CD4-positive, alpha-beta T cell treated with Interleukin-17A for 4 hours (primary cell): ENCODE measurements around the gene LDLRAP1.

Experiments
- DNase-seq: peaks from one replicate; pipeline ENCODE4 v3.0.0-alpha.2; 2020; ENCODE audit warnings: mixed read lengths

The LDLRAP1 gene

GRCh38 chr1:25544243-25544764 lies 898 bp downstream of the LDLRAP1 start:
- peak; percentile 53 for DNase-seq

- DNase-seq, result no peak
Measured at GRCh38 chr1:25544819-25545218, 1.4 kb downstream of the LDLRAP1 start.

DNA sequence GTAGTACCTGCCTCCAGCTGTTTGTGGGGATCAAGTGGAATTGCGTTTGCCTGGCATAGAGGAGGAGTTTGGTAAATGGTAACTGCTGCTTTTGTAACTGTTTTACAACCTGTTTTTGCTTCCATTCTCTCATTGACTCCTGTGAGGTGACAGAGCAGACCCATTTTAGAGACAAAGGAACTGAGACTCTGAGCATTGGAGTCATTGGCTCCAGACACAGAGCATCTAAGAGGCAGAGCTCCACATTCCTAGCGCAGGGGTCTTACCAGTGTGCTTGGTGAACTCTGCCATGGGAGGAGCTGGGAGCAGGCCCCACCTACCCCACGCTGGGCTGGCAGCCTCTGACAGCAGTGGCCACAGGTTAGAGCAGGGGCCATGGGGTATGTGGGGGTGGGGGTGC lies 2.4 kb downstream of the LDLRAP1 start:
- no peak for DNase-seq

DNA sequence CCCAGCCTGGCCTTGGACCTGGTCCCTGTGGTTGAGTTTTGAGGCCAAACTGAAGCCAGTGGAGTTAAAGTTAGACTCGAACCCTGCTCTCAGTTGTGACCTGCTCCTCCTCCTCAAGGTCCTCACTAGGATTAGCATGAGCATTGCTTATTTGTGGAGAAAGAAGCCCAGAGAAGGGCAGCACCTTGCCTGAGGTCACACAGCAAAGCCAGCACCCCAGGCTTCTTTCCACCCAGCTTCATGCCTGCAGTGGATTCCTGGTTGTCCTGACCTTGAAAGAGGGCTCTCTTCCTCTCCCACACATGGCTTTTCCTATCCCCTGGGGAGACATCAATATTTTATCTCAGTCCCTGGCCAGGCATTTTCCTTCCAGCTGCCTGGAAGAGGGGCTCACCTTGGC lies 2.8 kb downstream of the LDLRAP1 start:
- DNase-seq, result no peak

DNA sequence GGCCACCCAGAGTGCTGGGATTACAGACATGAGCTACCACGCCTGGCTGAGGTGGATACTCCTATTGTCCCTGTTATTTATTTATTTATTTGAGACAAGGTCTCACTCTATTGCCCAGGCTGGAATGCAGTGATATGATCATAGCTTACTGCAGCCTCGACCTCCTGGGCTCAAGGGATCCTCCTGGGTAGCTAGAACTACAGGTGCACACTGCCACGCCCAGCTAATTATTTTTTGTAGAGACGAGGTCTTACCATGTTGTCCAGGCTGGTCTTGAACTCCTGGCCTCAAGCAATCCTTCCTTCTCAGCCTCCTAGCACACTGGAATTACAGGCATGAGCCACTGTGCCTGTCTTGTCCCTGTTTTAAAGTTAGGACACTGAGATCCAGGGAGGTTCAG lies 5.2 kb downstream of the LDLRAP1 start:
- DNase-seq, result no peak

- DNase-seq, result peak; percentile 87
Measured at GRCh38 chr1:25549273-25550154, 6.1 kb downstream of the LDLRAP1 start.

DNA sequence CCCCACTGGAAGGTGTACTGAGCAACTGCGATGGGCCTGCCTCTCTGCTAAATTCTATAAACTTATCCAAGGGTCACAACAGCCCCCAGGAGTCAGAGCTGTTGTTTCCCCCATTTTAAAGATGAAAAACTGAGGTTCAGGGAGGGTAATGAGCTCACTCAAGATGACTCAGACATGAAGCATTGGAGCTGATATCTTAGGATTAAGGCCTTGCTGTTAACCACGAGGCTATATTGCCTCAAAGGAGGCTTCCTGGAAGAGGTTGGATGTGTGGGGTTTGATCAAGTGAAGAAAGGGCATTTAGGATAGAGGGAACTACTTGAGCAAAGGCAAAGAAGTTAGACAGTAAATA lies 6.7 kb downstream of the LDLRAP1 start:
- DNase-seq, result no peak

DNA sequence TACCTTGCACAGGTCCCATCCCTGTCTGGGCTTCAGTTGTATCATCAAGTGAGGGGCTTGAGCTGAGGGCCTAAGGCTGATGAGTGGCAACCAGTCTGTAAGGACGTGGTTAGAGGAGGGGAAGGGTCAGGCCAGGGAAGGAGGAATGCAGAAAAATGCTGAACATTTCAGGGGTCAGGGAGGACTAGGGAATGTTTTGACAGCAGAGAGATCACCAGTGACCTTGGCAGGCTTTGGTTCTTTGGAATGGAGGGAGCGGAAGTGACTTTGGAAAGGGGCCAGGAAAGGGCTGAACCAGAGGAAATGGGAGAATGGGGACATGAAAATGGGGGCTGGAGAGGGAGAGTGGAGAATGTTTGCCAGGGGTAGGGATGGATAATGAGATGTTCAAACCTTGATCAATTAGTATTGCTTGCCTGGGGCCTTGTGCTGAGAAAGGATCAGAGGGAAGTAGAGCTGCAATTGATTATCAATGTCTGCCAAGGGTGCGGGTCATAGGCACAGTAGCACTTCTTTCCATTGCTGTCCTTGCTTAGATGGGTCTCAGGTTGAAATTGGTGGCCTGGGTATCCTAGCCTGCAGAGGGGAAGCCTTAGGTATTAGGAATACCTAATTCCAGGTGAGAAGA lies 7.4 kb downstream of the LDLRAP1 start:
- no peak for DNase-seq

DNA sequence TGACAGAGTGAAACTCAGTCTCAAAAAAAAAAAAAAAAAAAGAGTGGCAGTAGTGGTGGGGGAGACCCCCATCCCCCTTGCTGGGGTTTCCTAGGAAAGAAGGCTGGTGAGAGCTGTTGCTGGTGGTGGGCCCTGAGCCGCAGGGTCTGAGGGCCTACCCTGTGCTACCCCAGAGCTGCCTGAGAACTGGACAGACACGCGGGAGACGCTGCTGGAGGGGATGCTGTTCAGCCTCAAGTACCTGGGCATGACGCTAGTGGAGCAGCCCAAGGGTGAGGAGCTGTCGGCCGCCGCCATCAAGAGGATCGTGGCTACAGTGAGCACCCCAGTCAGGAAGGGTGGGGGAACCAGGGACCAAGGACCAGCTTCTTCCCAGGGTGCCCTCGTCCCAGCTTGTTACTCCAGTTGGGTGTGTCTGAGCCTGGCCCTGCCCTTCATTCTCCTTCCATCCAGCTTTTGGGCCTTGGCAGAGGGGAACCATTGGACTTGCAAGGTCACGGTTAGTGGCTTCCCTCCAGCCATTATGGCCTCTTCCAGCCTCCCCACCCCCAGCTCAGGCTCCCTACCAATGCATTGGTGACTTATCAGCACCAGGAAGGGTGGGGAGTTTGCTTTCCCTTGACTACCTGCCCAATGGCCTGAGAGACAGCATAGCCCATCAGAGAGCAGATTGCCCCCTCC lies 10.5 kb downstream of the LDLRAP1 start:
- DNase-seq, result no peak

DNA sequence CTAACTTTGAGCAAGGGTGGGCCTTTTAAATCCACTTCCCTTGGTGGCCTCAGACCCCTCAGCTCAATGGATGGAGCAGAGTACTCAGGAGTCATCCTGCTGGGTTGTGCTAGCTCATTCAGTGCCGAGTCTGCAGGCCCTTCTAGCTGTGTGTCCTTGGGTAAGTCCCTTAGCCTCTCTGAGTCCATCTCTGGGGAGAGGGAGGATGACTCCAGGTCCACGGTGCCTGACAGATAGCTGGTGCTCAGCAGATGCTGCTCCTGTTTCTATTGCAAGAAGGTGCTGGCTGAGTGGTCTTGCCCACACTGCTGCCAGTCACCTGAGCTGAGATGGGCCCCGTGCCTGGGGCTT lies 11.0 kb downstream of the LDLRAP1 start:
- no peak for DNase-seq

DNA sequence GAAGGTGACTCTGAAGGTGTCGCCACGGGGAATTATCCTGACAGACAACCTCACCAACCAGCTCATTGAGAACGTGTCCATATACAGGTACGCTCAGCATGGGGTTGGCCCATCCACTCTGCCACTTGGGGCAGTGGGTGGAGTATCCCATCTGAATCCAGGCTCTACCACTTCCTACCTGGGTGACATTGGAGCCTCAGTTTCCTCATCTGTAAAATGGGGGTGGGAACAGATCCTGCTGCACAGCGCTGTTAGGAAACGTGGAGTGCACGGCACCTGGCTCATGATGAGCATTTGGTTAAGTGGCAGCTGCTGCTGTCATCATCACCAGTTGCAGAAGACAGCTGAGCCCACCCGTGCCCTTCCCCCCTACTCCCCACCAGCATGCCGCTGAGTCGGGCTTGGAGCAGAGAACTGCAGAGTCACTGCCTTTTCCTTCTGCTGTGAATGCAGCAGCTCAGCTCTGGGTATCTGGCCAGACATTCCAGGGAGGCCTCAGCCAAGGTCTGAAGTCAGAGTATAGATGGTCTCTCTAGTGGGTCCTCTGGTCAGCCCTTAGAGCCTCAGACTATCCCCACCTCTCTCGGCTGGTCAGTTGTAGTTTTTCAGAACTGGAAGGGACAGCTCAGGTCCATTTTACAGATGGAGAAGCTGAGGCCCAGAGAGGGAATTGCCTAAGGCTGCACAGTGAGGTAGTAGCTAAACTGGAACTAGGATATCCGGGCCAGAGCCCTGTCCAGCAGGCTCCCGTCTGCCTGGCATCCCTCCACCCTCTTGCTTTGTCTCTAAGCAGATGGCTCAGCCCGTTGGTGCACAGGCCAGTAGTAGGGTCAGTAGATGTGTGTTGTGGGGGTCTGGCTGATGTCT lies 11.7 kb downstream of the LDLRAP1 start:
- no peak for DNase-seq

DNA sequence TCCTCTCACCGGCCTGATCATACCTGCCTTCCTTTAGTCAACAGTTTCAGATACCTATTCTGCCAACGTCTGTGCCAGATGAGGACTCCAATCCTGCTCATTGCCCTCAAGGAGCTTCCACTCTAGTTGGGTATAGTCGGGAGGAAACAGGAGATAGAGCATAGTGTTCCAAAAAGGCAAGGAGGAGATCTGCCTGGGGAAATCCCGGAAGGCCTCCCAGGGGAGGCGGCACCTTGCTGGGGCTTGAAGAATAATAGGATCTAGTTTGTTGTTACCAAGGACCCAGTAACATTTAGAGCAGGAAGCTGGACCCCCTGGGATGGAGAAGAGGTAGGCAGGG lies 12.3 kb downstream of the LDLRAP1 start:
- DNase-seq, result no peak

DNA sequence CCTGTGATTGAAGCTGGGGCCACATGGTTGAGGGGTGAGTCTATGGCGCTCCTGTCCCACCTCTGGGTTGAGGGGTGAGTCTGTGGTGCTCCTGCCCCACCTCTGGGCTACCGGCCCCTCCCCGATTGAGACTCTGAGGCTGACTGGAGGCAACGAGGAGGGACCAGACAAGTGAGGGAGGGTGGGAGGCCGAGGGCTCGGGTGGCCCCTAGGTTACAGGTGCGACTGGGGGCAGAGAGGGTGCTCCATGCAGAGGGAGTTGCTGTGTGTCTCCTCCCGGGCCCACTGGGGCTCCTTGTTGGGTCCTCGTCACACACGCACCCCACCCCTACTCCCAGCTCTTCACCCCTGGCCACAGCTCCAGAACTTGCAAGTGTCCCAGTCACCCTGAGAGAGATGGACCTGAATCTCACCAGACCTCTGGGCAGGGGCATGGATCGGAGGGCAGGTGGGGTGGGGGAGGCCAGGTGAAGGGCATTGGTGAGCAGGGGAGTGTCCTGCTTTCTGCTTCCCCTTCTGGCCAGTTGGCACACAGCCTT lies 12.8 kb downstream of the LDLRAP1 start:
- DNase-seq, result no peak

- DNase-seq, result peak; percentile 75
Measured at GRCh38 chr1:25556791-25557476, 13.5 kb downstream of the LDLRAP1 start.

DNA sequence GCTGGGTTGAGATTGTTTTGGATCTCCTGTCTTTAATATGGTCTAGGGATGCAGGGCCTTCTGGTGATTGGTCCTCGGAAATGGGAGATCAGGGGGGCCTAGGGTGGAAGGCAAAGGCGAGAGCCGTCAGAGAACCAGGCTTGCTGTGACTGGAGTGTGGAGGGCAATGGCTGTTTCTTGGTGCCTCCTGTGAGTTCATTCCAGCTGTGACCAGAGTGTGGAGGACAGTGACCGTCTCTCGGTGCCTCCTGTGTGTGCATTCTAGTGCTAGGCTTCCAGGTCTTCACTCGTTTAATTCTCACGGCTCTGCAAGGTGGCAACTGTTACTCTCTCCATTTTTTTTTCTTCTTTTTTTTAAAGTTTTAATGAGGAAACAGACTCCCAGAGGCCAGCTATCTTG lies 14.1 kb downstream of the LDLRAP1 start:
- DNase-seq, result no peak

DNA sequence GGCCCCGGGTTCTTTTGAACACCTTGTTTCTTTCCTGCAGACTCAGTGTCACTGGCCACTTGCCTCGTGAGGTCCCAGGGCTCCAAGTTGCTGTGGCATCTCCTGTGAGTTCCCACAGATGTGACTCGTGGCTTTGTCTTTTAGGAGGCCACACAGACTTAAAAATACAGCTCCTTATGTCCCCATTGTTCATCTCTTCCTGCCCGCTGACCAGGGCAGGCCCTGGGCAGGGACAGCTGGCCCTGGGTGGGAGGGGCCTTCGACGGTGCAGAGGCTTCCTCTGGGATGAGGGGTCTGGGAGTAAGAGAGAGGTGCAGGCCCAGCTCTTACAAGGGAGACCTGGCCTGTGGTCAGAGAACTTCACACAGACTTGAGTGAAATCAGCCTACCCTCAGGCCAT lies 15.6 kb downstream of the LDLRAP1 start:
- no peak for DNase-seq

- peak; percentile 43 for DNase-seq
Measured at GRCh38 chr1:25560001-25560400, 16.6 kb downstream of the LDLRAP1 start.

DNA sequence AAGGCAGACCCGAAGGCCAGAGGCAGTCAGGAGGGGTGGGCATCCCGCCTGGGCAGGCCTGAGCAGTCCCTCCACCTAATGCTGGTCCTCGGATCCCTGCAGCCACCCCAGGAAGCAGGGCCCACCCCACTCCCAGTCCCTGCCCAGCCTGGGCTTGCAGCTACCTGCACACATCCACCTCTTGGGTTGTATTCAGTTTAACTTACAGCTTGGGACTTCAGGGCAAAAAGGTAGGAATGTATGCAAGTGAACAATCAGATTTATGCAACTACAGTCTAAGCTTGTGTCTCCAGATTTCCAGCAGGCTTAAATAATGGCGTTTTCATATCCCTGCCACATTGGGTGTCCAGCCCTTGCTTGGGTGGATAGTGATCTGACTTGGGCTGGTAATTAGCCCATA lies 17.4 kb downstream of the LDLRAP1 start:
- no peak for DNase-seq

- DNase-seq, result peak; percentile 48
Measured at GRCh38 chr1:25561421-25562100, 18.2 kb downstream of the LDLRAP1 start.

- peak; percentile 93 for DNase-seq
Measured at GRCh38 chr1:25562101-25562927, 18.9 kb downstream of the LDLRAP1 start.

DNA sequence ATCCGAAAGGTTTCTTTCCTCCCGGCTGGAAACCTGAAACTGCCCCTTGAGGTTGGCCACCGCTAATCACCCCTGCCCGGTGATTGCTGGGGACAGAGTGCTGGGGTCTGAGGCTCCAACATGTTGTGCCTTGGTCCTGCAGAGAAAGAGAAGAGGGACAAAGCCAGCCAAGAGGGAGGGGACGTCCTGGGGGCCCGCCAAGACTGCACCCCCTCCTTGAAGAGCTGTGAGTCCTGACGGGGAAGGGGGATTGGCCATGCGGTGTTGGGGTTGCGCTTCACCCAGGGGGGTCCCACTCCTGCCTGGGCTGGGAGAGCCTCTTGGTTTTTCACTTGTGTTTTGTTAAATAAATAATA lies 19.5 kb downstream of the LDLRAP1 start:
- DNase-seq, result no peak
